ENCODE results near the gene LCN10.
A peak's percentile ranks its signal among the peaks of the same experiment; 100 is the strongest.
"Not testable (repeated sequence)": the region's sequence is repeated elsewhere in the genome, so short reads cannot be mapped to it uniquely, and the experiment has no call there.

Gene LCN10

DNA sequence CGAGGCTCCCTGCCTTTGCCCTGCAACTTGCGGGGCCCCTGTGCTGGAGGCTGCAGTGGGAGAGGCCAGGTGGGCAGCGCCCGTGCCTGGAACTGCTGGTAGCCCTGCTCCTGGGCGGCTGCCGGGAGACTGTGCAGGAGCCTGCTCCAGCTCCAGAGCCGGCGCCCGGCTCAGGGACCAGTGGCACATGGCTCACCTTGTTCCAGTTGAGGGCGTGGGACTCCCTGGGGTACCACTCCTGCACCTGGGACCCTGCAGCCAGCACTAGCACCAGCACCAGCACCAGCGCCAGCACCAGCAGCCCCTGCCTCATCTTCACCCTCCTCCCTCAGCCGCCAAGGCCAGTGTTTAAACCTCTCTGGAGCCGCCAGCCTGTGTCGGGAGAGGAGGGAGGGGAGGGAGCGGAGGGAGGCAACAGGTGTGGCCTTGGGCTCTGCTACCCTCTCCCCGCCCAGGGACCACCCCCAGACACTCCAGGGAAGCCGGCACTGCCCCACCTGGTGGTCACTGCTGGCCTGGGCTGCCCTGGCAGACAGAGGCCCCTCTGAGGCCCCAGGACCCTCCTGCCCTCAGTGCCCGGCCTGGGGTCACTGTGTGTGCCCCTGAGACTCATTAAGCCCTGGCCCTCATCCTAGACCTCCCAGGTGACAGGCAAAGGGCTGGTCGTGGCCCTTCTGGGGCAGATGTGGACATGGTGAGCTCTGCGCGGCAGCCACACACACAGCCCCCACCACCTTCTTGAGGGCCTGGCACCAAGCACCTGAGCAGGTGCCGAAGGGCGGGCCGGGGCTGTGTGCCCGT is at the start of gene LCN10:
Gene LCN10, minus strand, starts transcription at position 350 of the 801 bp plus-strand sequence. Its CDS starts 37 bp downstream, at position 313.
- no peak for DNase-seq

DNA sequence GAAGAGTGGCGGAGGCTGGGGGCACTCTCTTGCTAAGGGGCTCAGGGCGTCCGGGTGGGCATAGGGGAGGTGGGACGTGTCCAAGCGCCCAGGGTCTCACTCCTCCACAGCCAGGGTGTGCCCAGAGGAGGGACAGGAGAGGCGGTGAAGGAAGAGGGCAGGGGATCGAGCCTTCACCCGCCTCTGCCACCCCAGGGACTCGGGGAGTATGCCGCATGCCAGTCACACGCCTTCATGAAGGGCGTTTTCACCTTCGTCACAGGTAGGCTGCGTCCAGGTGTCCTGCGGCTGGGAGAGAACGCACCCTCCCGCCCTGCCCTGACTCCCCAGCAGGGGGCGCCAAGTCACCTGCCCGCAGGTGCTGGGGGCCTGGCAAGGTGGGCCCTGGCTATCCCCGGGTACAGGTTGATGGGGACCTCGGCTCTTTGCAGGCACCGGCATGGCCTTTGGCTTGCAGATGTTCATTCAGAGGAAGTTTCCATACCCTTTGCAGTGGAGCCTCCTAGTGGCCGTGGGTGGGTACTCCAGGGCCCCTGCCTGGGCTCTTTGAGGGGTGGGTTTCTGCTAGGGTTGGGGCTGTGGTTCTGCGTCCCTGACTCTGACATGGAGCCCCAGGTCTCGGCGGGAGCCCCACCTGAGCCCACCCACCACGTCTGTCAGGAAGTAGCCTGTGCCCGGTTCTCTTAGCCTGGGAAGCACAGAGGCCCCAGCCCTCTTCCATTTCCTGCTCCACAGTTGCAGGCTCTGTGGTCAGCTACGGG is 49.0 kb upstream of the LCN10 start:
- peak; percentile 79 for DNase-seq

DNA sequence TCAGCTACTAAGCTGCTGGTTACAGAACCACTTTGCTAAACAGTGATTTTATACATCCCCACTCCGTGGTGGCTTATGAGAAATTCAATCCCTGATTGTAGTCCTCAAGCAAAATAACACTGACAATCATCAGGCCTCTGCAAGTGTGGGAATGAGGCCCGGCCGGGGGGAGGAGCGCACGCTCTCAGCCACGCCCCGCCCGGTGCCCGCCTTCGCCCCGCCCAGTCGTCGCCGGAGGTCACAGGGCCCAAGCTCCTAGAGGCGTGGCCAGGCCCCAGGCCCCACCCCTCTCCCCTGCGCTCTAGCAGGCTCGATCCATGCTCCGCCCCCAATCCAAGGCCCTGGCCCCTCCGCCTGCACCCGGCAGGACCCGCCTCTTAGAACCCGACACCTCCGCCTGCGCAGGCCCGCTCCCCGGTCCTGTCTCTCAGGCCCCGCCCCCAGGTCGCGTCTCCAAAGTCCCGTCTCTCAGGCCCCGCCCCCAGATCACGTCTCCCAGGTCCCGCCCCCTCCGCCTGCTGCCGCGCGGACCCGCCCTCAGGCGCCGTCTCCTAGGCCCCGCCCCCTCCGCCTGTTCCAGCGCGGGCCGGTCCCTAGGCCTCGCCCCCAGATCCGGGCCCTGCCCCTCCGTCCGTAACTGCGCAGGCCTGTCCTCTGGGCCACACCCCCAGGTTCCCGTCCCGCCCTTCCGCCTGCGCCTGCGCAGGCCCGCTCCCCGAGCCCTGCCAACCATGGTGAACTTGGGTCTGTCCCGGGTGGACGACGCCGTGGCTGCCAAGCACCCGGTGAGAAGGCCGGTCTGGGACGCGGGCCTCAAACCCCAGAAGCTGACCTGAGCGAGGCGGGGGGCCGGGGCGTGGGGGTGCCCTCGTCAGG is 48.1 kb upstream of the LCN10 start, which contains the start of gene TMEM141:
Gene TMEM141, plus strand, starts transcription at position 705 of the 876 bp plus-strand sequence. Its CDS starts 27 bp downstream, at position 732.
- peak; percentile 100 for DNase-seq

DNA sequence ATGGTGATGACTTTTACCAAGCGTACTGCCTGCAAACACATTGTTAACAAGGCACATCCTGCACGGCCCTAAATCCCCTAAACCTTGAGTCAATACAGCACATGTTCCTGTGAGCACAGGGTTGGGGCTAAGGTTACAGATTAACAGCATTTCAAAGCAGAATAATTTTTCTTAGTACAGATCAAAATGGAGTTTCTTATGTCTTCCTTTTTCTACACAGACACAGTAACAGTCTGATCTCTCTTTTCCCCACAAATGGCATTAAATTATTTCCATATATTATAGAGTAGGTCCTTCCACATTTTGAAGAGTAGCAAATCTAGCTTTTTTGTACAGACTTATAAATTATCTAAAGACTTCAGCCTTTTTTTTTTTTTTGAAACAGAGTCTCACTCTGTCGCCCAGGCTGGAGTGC is 46.8 kb upstream of the LCN10 start:
- DNase-seq: no peak

GRCh38 chr9:136788644-136789522 is 46.1 kb upstream of the LCN10 start:
- peak; percentile 76 for DNase-seq

DNA sequence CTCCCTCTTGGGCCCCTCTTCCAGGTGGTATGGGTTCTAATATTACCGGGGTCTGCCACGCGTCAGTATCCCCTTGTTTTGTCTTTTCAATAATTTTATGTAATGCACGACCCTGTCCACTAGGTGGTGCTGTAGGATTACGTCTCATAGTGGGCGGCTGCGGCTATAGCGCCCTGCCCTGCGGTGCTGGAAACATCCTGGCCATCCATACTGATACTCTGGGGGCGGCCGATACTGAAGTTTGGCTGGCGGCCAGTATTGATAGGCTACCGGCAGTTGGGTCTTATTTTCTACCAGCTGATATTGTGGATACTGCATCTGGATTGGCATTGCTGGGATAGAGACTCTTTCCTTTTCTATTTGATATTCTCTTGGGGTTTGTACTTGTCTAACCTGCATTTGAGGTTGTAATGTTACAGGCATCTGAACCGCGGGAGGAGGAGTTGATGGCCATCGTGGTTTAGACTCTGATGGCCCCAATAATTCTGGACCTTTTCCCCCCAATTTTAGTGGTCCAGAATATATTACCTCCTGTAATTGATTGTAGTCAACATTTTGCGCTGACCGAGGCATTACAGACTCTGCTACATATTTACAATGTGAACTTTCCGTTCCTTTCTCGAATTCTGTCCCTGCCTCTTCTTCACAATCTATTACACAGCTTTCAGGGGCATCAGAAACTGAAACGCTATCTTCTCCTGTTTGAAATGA is 45.1 kb upstream of the LCN10 start:
- DNase-seq: peak; percentile 94

DNA sequence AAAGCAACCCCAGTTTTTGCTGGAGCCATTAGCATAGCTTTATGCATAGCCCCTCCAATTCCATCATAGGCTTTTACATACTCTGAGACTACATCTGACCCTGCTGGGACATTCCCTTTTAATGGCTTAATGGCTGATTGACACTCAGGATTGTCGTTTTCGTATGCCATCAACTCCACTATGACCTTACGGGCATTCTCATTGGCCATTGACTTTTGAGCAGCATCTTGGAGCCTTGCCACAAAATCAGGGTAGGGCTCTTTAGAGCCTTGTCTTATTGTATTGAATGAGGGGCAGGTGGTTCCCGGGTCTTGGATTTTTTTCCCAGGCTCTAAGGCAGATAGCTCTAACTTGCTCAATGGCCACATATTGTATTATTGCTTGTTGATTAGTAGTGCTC is 44.2 kb upstream of the LCN10 start:
- not testable (repeated sequence) for DNase-seq

DNA sequence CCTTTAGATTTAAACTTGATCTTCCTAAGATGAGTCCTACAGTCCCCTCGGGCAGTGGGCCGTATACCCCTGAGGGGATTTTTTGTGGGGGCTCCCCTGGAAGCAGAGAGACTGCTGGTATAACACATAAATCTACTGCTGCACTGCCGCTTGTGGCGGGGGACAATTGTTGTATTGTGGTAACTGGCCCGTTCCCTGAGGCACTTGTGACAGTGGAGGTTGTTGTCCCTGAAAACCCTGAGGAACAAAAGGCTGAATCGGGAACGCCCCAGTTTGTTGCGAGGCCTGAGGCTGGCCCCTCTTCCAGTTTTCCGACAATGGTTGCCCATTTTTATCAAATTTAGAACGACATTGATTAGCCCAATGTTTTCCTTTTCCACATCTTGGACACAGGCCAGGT is 43.7 kb upstream of the LCN10 start:
- DNase-seq: no peak

GRCh38 chr9:136785565-136786355 is 43.0 kb upstream of the LCN10 start:
- peak; percentile 63 for DNase-seq

- peak; percentile 87 for DNase-seq
Measured at GRCh38 chr9:136784997-136785361, 42.2 kb upstream of the LCN10 start.

GRCh38 chr9:136784249-136784996 is 41.7 kb upstream of the LCN10 start:
- peak; percentile 84 for DNase-seq

DNA sequence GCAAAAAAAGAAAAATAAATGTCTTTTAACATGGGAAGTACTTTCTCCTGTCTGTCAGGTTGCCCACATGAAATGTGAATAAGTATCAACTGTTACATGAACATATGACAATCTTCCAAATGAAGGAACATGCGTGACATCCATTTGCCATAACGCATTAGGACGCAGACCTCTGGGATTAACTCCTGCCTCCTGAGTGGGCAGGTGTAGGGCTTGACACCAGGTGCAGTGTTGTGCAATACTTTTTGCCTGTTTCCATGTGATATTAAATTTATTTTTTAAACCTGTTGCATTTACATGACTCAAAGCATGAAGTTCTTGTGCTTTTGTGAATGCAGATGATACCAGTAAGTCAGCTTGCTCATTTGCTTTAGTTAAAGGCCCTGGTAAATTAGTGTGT is 39.7 kb upstream of the LCN10 start:
- no peak for DNase-seq

GRCh38 chr9:136779808-136780207 is 37.1 kb upstream of the LCN10 start:
- no peak for DNase-seq

GRCh38 chr9:136777359-136777758 is 34.6 kb upstream of the LCN10 start:
- DNase-seq: no peak

DNA sequence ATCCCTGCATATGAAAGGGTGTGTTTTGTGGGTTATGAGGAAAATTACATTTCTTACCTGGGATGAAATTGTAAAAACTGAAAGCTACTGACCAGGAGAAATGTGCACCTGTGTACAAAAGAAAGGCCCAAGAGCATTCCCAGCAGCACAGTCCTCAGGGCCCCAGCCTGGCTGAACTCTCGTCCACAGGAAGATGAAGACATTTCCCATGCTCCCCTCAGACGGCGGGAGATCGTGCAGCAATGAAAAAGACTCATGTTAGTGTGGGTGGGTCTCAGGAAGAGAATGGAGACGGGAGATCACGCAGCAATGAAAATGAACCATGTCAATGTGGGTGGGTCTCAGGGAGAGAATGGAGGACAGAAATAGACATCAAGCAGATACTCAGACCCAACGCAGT is 34.2 kb upstream of the LCN10 start:
- no peak for DNase-seq

GRCh38 chr9:136775191-136775590 is 32.5 kb upstream of the LCN10 start:
- no peak for DNase-seq

DNA sequence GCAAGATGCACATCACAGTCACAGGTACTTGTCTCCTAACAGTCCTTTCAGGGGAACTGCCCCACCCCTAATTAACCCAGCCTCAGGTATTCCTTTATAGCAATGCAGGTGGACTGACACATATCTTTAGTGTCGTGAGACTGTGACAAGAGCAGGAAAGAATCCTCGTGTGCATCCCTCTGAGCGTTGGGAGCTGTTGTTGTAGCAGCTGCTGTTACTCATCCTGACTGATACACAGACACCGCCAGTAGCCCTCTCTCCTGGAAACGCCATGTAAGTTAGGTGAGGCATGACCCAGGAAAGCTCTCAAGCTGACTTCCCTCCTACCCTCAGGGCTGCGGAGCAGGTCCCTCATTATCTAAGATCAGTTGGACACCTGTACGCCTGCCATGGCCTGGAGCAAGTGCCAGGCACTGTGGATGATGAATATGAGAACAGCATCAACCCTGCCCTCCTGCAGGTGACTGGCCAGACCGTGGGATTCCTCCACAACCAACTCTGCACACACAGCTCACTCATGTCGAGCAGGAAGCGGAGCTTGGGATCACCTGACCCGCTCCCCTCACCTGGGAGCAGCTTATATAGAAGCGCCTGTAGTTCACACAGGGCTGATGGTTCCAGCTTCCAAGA is 31.8 kb upstream of the LCN10 start:
- no peak for DNase-seq

GRCh38 chr9:136773386-136774044 is 30.8 kb upstream of the LCN10 start:
- peak; percentile 78 for DNase-seq
